HEK293 (cell line): ENCODE measurements around the gene DLG2.

Source experiments
- CTCF ChIA-PET: fragments of 350-600 bp; formaldehyde crosslinking; extraction: SDS; loops from one replicate; lab custom pipeline; 2021; ENCODE audit warnings: antibody characterized with exemption; lab: Yijun Ruan, JAX
- POLR2A ChIA-PET: fragments of 300-600 bp; formaldehyde crosslinking; extraction: SDS; loops from one replicate; lab custom pipeline; 2020; ENCODE audit warnings: antibody characterized with exemption, inconsistent platforms; lab: Yijun Ruan, JAX
- H3K27ac ChIP-seq: fragments of 200-500 bp; sonication (Bioruptor generic); 2 replicates; pipeline ENCODE4 v1.5.1; 2014; ENCODE audit warnings: low read depth, low read length, control low read depth, inconsistent platforms; ENCODE audit errors: extremely low read depth
- H3K36me3 ChIP-seq, 2 experiments: fragments of 200-500 bp in 1 of 2; sonication (Bioruptor generic) in 1 of 2; 1 replicate in 1 of 2; 2 replicates in 1 of 2; pipeline ENCODE4 v1.5.1; 2014 to 2017; ENCODE audit warnings: inconsistent platforms in 2 of 2, low read length in 2 of 2; ENCODE audit not compliant: control insufficient read depth in 2 of 2, insufficient read depth in 1 of 2
- H3K4me1 ChIP-seq: fragments of 200-500 bp; sonication (Bioruptor generic); 2 replicates; pipeline ENCODE4 v1.5.1; 2014; ENCODE audit warnings: mild to moderate bottlenecking, low read length, inconsistent platforms; ENCODE audit not compliant: control insufficient read depth, insufficient read depth
- H3K4me3 ChIP-seq: 2 replicates; pipeline ENCODE4 v1.5.1; 2011; ENCODE audit warnings: low read depth, mild to moderate bottlenecking, control low read depth, low read length, moderate library complexity
- H3K9me3 ChIP-seq: fragments of 200-500 bp; sonication (Bioruptor generic); 2 replicates; pipeline ENCODE4 v1.5.1; 2014; ENCODE audit warnings: low read depth, low read length, inconsistent platforms; ENCODE audit not compliant: control insufficient read depth, insufficient read depth
- GLI4 ChIP-seq: fragments of 450-650 bp; formaldehyde crosslinking; IDR thresholded peaks from 2 replicates; pipeline ENCODE4 v1.5.1; 2016; ENCODE audit warnings: missing biosample characterization, missing genetic modification characterization
- HIC1 ChIP-seq: fragments of 450-650 bp; formaldehyde crosslinking; IDR thresholded peaks from 2 replicates; pipeline ENCODE4 v1.5.1; 2016; ENCODE audit warnings: missing biosample characterization, missing genetic modification characterization
- PRDM6 ChIP-seq: fragments of 450-650 bp; formaldehyde crosslinking; IDR thresholded peaks from 2 replicates; pipeline ENCODE4 v1.5.1; 2017; ENCODE audit warnings: missing biosample characterization, missing genetic modification characterization
- RBAK ChIP-seq: fragments of 450-650 bp; formaldehyde crosslinking; IDR thresholded peaks from 2 replicates; pipeline ENCODE4 v1.5.1; 2016; ENCODE audit warnings: missing biosample characterization, missing genetic modification characterization
- SETDB1 ChIP-seq: IDR thresholded peaks from one replicate; pipeline ENCODE4 v1.6.1; 2017; ENCODE audit warnings: mild to moderate bottlenecking, low read length, moderate library complexity, mixed read lengths; ENCODE audit not compliant: insufficient read length
- TSHZ1 ChIP-seq: fragments of 450-650 bp; formaldehyde crosslinking; IDR thresholded peaks from 2 replicates; pipeline ENCODE4 v1.5.1; 2016; ENCODE audit warnings: missing biosample characterization, missing genetic modification characterization, borderline replicate concordance
- YY2 ChIP-seq: fragments of 450-650 bp; formaldehyde crosslinking; IDR thresholded peaks from 2 replicates; pipeline ENCODE4 v1.5.1; 2016; ENCODE audit warnings: missing biosample characterization, missing genetic modification characterization
- ZBTB21 ChIP-seq: fragments of 450-650 bp; formaldehyde crosslinking; IDR thresholded peaks from 2 replicates; pipeline ENCODE4 v1.5.1; 2017; ENCODE audit warnings: missing biosample characterization, missing genetic modification characterization
- ZBTB26 ChIP-seq: fragments of 450-650 bp; formaldehyde crosslinking; optimal IDR thresholded peaks from 2 replicates; pipeline ENCODE3; 2016; ENCODE audit warnings: missing biosample characterization, mild to moderate bottlenecking, missing genetic modification characterization
- ZFHX2 ChIP-seq: fragments of 450-650 bp; formaldehyde crosslinking; conservative IDR thresholded peaks from 2 replicates; pipeline ENCODE4 v1.5.1; 2016; ENCODE audit warnings: missing biosample characterization, missing genetic modification characterization
- ZFP3 ChIP-seq: fragments of 450-650 bp; formaldehyde crosslinking; IDR thresholded peaks from 2 replicates; pipeline ENCODE4 v1.5.1; 2016; ENCODE audit warnings: low read depth, missing biosample characterization, missing genetic modification characterization
- ZFP69B ChIP-seq: fragments of 450-650 bp; formaldehyde crosslinking; IDR thresholded peaks from 2 replicates; pipeline ENCODE4 v1.5.1; 2016; ENCODE audit warnings: missing biosample characterization, missing genetic modification characterization
- ZNF133 ChIP-seq: fragments of 450-650 bp; formaldehyde crosslinking; IDR thresholded peaks from 2 replicates; pipeline ENCODE4 v1.5.1; 2016; ENCODE audit warnings: missing biosample characterization, missing genetic modification characterization
- ZNF202 ChIP-seq: fragments of 450-650 bp; formaldehyde crosslinking; IDR thresholded peaks from 2 replicates; pipeline ENCODE4 v1.5.1; 2016; ENCODE audit warnings: missing biosample characterization, missing genetic modification characterization, borderline replicate concordance
- ZNF223 ChIP-seq: fragments of 450-650 bp; formaldehyde crosslinking; IDR thresholded peaks from 2 replicates; pipeline ENCODE4 v1.5.1; 2016; ENCODE audit warnings: missing biosample characterization, missing genetic modification characterization
- ZNF239 ChIP-seq: fragments of 450-650 bp; formaldehyde crosslinking; IDR thresholded peaks from 2 replicates; pipeline ENCODE4 v1.5.1; 2016; ENCODE audit warnings: missing biosample characterization, missing genetic modification characterization
- ZNF324 ChIP-seq: fragments of 450-650 bp; formaldehyde crosslinking; IDR thresholded peaks from 2 replicates; pipeline ENCODE4 v1.5.1; 2016; ENCODE audit warnings: missing biosample characterization, missing genetic modification characterization
- ZNF391 ChIP-seq: fragments of 450-650 bp; formaldehyde crosslinking; IDR thresholded peaks from 2 replicates; pipeline ENCODE4 v1.5.1; 2016; ENCODE audit warnings: low read depth, missing biosample characterization, missing genetic modification characterization, borderline replicate concordance
- ZNF521 ChIP-seq: fragments of 450-650 bp; formaldehyde crosslinking; IDR thresholded peaks from 2 replicates; pipeline ENCODE4 v1.5.1; 2017; ENCODE audit warnings: missing biosample characterization, mild to moderate bottlenecking, missing genetic modification characterization
- ZNF626 ChIP-seq: fragments of 450-650 bp; sonication (Bioruptor Pico); formaldehyde crosslinking; IDR thresholded peaks from 2 replicates; pipeline ENCODE4 v1.5.1; 2018; ENCODE audit warnings: missing biosample characterization, missing genetic modification characterization, inconsistent platforms
- ZNF791 ChIP-seq: fragments of 450-650 bp; formaldehyde crosslinking; IDR thresholded peaks from 2 replicates; pipeline ENCODE4 v1.5.1; 2016; ENCODE audit warnings: missing biosample characterization, missing genetic modification characterization
- ZNF843 ChIP-seq: fragments of 450-650 bp; formaldehyde crosslinking; IDR thresholded peaks from 2 replicates; pipeline ENCODE4 v1.5.1; 2016; ENCODE audit warnings: missing biosample characterization, missing genetic modification characterization

DLG2 gene

GRCh38 chr11:84145616-84146185, 1481.4 kb downstream of the DLG2 start:
- Histone ChIP-seq H3K27ac (no peak overlapping the region), H3K4me1 (no peaks in the 10 kb centered on the region), H3K9me3 (no peaks in the 10 kb centered on the region), H3K36me3 (no peaks in the 10 kb centered on the region), H3K4me3 (no peak overlapping the region)
- POLR2A ChIA-PET: no interaction called here
- TF ChIP-seq PRDM6 (tag by site-specific recombination) (no peak), ZFP3 (tag by site-specific recombination) (no peak), ZFP69B (no peak), ZFHX2 (tag by site-specific recombination) (no peak), ZNF223 (no peak)
- CTCF ChIA-PET: interaction anchor here (0.6 kb wide), 2 partner anchors 13 to 127 kb away, joined by 3 read pairs; no protein-coding TSS in a partner anchor

- TF ChIP-seq ZNF391: no peak
- no peak for TF ChIP-seq RBAK (tag by site-specific recombination)
- no peak for TF ChIP-seq ZBTB21 (tag by site-specific recombination)
- no peak for TF ChIP-seq SETDB1
- TF ChIP-seq HIC1 (tag by site-specific recombination): no peak
- TF ChIP-seq ZNF626 (tag by site-specific recombination): no peak
- TF ChIP-seq ZNF521: no peak
- no peak for TF ChIP-seq ZNF791 (tag by site-specific recombination)
- no peak for TF ChIP-seq GLI4
- no peak for TF ChIP-seq TSHZ1 (tag by site-specific recombination)
- TF ChIP-seq ZBTB26 (tag by site-specific recombination): no peak
- no peak for TF ChIP-seq ZNF239 (tag by site-specific recombination)
- no peak for TF ChIP-seq ZNF843 (tag by site-specific recombination)
- TF ChIP-seq ZNF324: no peak
- no peak for TF ChIP-seq YY2 (tag by site-specific recombination)
- no peak for TF ChIP-seq ZNF133 (tag by site-specific recombination)
- TF ChIP-seq ZNF202 (tag by site-specific recombination): no peak
- TF ChIP-seq, all 188 proteins: peak for 0
- Histone ChIP-seq H3K36me3 (no peaks in the 10 kb centered on the region), H3K9me3 (no peaks in the 10 kb centered on the region), H3K4me1 (no peaks in the 10 kb centered on the region), H3K27ac (no peak overlapping the region), H3K4me3 (no peak overlapping the region)
- CTCF ChIA-PET: no interaction called here
- POLR2A ChIA-PET: no interaction called here
Measured at GRCh38 chr11:84144531-84144930, 1482.6 kb downstream of the DLG2 start.
